ENCODE data around the gene EXOC6.

GRCh38 chr10:92850185-92850584, 1.9 kb downstream of the EXOC6 start:
- no peak for TF ChIP-seq CTCF (IDR thresholded peaks at IDR 0.05; ENCODE audit: poor library complexity, severe bottlenecking)
- TF ChIP-seq REST (IDR thresholded peaks at IDR 0.05; ENCODE audit: borderline replicate concordance) = no peak
- TF ChIP-seq TAF1 (IDR thresholded peaks at IDR 0.05; ENCODE audit: low read depth) = no peak
- TF ChIP-seq EP300 (conservative IDR thresholded peaks at IDR 0.05; ENCODE audit: poor library complexity, severe bottlenecking) = no peak
- TF ChIP-seq SMC3 (conservative IDR thresholded peaks at IDR 0.05; ENCODE audit: poor library complexity) = no peak
- TF ChIP-seq MXI1 (conservative IDR thresholded peaks at IDR 0.05; ENCODE audit: poor library complexity, severe bottlenecking) = no peak

Measured in neural cell (in vitro differentiated cells).